GM18499 (cell line): Measurements from ENCODE around the gene ZBTB18.

ENCODE experiments used
- ATAC-seq: cut with Tn5 transposase; IDR thresholded peaks from one replicate; pipeline ENCODE4 v1.9.1; 2021; ENCODE audit warnings: moderate number of reproducible peaks; ENCODE audit not compliant: insufficient read depth, unreplicated experiment

ZBTB18 gene

DNA sequence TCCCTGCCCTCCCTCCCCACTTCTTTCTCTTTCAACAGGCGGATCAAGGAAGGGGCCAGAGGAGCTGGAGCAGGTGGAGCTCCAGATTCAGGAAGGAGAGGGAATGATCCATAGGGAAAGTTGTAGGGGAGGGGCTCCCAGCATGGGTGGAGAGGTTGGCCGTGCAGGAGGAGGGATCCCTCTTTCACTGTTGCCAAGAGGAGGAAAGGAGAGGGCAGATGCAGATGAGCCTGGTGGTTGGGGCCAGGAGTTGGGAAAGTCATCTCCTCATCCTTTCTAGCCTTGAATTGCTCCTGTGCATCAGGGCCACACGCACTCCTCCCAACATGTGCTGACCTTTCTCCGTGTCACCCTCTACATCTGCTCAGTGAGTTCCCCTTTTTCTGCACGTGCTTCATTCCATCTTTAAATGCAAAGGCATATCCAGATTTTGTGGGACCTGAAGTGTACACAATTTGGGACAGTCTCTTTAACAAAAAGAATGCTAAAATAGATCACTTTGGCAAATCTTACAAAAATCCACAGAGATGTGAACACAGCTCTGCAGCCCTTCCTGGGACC is 32.4 kb downstream of the ZBTB18 start:
- ATAC-seq, result no peak

DNA sequence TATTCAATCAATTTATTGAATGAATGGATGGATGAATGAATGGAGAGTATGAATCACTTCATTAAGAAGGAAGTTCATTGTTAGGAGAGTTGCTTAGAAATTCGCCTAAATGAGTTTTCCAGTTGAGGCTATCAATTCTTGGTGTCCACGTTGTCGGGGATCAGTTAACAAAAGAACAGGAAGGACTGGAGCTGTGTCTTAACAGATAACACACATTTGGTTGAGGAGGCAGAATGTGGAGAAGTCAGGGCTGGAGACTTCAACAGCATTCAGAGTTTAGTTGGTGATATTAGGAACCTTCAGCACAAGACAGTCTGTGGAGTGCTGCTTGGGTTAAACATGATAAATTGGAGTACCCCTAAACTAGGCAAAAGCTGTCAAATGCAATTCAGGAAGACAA is 33.7 kb downstream of the ZBTB18 start:
- no peak for ATAC-seq

DNA sequence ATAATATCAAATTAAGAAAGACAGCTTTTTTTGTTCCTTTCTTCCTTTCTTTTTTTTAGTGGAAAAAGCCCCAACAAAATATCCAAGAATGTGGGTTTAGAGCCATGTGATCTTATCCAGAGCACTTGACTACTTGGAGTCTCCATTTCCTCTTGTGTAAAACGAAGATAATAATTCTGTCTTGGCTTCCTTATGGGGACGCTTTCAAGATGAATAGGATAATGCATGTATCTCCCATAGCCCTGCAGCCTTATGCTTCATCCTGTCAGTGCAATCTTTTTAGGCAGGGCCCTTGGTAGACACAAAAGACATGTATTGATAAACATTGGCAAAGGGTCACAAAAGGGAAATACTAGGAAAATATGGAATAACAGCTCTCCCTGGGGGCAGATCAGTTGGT is 34.8 kb downstream of the ZBTB18 start:
- no peak for ATAC-seq

DNA sequence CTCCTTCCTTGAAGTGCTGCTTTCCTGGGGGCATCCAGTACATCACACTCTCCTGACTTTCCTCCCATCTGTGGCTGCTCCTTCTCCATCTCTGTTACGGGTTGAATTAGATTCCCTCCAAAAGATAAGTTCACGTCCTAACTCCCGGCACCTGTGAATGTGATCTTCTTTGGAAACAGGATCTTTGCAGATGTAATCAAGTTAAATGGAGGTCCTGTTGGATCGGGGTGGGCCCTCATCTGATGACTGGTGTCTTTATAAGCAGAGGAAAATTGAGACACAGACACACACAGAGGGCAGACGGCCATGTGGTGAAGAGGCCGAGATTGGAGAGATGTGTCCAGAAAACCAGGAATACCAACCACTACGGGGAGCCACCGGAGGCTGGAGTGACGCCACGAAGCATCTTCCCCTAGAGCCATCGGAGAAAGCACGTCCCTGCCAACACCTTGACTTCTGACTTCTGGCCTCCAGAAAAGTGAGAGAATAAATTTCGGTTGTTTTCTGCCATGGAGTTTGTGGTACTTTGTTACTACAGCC is 36.0 kb downstream of the ZBTB18 start:
- ATAC-seq, result no peak

DNA sequence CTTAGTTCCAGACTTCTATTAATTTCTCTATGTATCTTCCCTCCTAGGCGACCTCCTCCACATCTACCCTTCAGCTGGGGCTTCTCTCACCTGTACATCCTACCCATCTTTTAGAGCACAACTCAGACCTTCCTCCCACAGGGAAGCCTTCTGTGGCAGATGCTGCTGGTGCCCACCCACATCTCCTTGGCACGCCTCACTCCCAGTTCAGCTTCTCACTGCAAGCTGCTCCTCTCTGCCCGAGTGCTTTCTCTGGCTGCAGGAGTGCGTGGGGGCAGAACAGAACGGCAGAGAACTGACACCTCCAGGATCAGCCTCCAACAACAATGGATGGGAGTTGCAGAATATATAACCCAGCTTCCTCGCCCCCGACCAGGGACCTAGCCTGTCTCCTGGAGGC is 36.5 kb downstream of the ZBTB18 start:
- ATAC-seq, result no peak

DNA sequence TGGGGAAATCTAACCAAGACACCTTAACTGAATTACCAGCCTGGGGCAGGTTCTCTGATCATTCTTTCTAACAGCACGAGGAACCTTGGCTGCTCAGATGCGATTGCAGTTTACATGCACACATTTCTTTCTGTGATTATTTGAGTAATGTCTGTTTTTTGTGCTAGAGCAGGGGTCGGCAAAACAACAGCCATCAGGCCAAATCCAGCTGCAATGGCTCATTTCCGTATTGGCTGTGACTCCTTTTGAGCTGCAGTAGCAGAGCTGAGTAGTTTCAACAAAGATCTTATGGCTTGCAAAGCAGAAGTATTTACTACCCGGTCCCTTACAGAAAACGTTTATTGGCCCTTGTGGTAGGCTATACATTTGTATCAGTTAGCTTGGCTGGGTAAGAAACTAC is 37.1 kb downstream of the ZBTB18 start:
- no peak for ATAC-seq

DNA sequence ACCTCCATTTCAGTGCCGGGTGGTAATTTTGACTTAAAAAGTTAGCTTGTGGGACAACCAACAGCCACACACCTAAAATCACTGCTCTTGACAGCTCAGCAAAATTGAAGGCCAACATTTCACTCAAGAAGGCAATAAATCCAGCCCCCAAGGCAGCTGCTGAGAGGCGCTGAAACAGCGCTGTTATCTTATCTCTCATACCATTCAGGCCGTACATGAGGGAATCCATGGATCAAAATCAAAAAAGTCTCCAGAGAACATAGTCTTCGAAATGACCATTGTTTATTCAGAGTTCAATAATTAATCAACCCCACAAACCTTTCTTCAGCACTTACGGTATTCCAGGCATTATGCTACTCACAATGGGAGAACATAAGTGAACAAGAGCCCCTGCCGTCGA is 38.5 kb downstream of the ZBTB18 start:
- no peak for ATAC-seq

DNA sequence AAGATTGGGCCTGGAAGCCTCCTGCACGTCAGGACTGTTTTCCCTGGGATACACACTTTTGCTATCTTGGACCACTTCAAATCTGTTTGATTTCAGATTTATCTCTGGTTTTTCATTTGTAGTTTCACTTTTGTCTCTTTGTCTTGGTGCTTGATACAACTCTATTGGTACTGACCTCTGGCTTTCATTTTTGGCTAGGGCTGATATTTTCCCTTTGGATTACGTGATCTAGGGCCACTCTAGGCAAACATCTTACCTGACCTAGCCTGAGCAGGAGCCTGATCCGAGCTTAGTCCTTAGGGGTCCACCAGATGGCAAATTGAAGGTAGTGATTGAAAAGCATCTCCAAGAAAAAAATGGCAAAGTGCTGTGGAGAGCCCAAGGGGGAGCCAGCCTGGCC is 39.6 kb downstream of the ZBTB18 start:
- ATAC-seq, result no peak

DNA sequence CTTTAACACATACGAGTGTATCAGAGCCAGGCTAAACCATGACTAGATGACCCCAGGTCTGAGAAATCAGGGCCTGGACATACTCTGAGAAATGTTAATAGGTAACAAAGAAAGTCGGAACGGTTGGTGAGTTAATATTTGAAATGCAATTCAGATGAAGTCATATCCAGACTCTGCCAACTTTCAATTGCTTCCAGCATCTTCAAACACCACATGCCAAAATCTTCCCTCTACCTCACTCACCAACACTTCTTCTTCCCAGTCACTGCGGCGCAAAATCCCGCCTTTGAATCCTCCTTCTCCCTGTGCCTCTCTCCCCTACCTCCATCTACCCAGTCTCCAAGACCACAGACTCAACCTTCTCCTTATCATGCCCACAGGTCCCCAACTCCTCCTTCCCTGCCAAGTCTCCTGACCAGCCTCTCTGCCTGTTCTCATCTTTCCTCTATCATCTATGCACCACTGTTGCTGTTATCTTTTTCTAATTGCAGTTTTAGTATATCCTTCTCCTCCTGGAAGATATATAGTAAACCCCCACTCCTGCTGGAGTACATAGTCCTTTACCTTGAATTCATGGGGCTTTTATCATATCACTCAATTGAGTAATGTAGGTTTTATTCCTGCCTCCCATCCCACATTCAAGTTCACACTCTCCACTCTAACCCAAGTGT is 41.3 kb downstream of the ZBTB18 start:
- ATAC-seq, result no peak

DNA sequence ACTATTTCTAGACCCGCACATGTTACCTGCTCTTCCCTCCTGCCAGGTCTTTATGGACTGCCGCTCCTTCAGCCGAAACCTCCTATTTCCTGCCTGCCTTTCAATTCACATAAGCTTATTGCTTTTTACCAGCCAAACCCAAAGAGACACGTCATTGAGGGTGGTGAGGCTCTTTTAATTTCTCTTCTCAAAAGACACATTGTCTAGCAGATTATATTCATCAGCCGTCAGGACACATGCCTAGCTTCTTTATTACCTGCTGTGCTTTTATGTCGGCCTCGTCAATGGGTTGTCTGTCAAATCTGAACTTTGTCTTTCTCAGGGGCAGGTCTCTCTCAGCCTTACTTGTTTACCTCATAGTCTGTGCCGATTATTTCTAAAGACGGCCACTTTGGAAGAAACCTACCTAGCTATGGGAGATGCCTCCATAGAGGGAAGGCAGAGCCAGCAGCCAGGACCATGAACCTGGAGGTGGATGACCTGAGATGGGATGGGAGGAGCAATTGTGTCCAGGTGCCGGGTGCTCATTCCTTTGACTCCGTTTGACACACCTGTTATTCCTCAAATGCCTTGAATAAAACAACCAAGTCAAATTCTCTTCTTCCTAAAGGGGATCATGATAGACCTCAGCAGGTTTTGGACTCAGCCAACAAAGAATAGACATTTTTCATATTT is 42.0 kb downstream of the ZBTB18 start:
- no peak for ATAC-seq

DNA sequence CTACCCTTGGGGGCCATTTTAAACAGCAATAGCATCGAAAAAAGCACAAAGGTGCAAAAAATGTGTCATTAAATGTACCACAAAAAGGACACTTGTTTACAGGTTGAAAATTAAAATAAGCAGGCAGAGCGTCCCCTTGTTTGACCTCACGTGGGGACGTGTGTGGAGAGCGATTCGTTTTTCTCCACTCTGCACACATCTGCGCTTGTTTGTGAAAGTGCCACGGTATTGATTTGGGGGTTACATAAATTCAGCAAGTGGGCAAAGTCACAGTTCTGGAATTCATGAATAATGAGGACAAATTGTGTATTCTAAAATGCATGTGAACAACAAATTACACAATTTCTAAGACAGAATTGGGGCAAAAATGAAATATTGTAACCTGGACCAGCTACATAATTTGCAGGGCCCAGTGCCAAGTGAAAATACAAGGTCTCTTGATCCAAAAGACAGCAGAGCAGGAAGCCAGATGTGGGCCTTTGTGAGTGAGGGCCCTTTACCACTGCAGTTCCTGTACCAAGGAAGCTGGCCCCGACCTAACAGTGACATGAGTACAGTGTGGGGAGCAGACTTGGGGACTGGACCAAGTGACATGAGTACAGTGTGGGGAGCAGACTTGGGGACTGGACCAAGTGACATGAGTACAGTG is 43.9 kb downstream of the ZBTB18 start:
- no peak for ATAC-seq

DNA sequence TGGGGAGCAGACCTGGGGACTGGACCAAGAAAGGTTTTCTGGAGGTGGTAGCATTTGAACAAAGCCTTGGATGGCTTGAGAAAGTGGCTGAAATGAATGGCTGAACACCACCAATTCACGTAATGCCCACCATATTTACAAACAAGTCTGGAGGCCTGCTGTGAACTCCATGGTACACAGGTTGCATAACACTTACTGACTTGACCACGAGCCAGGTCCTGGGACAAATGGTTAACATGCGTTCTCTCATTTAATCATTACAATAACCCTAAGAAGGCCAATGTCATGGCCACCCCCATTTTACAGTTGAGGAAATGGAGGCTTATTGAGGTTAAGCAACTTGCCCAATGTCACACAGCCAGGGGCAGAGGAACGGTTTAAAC is 44.4 kb downstream of the ZBTB18 start:
- ATAC-seq, result no peak

DNA sequence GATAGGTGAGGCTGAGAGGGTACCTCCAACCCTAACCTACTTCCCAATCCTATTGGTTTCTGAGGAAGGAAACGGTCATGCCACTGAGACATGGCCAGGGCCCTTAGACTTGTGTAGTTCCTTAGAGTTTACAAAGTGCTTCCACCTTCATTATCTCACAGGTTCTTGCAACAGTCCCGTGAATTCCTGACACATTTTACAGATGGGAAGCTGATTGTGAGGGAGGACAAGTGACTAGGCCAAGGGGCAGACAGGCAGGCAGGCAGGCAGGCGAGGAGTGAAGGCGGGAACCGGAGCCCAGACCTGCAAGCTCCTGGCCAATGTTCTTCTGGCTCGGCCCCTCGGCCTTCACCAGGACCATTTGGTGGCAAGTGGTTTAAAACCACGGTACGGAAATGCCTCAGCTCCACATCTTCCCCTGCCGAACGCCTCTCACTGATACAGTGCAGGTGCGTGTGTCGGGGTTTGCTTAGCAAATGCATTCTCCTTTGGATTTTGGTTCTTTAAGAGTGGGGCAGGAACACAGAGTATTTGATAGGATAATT is 45.1 kb downstream of the ZBTB18 start:
- ATAC-seq, result no peak

DNA sequence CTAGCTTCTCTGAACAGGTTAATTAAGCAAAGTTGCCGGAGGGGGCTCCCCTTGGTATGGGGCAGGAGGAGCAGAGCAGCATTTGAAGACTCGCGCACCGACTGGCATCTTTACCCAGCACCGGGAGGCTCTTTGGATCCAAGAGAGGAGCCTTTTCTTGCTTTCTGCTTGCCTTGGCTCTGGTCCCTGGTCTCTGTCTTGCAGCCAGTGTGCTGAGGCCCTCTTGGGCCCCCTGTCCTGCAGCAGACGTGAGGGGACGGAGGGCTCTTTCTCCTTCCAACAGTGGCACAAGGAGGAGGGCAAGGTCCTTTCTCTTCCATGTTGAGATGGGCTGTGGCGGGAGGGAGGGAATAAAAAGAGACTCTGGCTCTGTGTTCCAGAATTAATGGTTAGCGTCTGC is 45.6 kb downstream of the ZBTB18 start:
- no peak for ATAC-seq

DNA sequence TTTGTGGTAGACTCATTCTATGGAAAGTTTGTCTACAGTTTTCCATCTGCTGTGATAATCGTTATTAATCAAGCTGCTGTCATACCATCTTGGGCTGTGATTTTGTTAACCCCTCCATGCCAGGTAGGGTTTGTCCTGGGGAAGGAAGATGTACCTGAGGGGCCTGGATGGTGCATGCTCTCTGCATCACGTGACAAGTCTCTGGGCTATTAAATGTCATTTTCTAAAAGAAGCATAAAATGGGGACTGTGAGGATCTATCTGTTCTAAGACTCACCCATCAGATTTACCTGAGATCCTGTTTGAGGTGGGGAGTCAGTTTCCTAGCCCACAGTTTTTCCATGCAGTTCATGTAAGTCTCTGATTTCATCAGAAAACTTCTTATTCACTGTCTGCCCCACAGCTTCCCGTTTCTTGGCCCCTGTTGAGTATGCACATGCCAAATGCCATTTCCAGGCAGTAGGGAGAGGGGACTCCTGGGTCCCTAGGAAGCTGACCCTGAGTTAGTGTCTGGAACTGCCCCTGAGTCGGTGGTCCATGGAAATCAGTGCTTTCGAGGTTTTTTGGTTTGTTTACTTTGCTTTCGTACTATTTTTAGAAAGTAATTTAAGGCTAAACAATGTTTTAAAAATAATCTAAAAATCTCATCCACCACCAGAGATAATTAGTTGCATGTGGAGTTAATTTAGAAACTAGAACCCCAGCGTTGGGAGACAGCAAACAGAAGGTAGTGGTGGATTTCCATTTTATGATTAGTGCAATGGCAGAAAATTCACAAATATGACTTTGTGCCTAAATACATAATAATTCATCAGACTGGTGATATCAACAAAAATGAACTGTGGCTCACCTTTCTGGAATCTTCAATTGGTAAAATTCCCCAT is 46.7 kb downstream of the ZBTB18 start:
- no peak for ATAC-seq

DNA sequence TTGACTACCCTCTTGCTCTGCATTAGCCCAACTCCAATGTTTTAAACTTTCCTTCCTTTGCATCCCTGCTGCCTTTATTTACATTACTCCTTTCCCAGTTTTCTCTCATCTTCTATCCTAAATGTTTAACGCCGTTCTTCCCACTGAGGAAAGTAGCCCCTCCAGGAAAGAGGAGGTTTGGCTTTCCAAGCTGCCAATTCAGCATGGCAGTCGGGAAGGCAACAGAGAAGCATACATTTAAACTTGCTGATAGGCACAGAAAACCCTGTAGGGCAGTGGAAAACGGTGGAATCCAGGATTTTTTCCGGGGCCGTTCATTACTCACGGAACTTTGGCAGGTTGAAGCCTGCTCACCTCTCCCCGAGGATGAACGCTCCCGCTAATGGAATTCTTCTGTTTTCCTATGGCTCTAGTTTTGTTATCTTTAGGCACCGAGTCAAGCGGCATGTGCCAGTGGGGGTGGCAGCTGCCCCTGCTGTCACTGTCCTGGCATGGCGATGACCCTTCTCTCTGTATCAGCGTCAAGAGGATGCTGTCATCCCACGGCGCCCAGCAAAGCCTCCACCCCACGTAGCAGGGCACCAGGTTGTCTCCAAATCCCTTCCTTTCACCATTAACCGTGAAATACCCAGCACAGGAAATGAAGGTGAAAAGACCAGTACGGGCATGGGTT is 48.3 kb downstream of the ZBTB18 start:
- no peak for ATAC-seq

DNA sequence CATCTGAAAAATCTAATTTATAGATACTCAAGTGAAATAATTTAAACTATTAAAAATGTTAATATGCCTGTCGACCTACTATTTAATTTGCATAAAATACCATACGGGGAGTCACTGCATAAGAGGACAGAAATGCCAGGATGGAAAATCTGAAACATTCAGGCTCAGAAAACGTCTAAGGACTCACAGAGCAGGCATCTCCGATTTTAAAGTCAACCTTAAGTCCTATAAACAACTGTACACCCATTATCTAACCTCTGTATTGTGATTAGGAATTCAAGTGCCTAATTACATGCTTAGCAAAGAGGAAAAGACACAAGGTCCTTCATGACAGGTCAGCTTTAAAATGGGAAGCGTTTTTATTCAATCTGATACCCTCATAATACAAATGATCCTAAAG is 49.2 kb downstream of the ZBTB18 start:
- no peak for ATAC-seq

DNA sequence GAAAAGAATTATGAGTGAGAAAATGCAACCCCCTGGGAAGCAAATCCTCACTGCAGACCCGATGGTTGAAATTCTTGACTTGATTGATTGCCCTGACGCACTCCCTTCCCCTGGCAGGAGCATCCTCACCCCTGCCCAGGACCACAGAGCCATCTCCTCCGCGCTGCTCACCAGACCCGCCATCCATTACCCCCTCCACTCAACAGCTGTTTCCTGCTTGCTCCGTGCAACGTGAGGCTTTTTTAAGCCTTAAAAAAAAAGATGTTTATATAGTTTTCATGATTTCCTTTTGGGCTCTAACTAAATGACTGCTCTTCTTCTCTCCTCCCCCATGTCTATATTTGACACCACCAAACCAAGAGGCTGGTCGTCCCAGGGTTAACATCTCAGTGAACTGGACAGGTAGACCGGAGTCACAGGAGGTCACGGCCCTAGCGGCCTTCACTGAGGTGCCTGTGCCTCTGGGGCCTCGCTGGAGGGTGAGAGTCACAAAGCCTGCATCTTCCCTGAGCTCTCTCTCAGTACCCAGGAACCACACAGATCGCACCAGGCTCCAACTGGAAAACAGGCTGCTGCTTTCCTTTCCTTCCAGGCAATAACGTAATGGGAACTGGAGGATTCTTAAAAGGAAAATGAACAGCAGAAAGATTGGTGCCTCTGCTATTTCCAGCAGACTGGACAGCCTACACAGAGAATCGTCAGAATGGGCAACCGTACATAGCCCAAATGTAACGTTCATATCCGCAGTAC is 49.8 kb downstream of the ZBTB18 start:
- no peak for ATAC-seq

DNA sequence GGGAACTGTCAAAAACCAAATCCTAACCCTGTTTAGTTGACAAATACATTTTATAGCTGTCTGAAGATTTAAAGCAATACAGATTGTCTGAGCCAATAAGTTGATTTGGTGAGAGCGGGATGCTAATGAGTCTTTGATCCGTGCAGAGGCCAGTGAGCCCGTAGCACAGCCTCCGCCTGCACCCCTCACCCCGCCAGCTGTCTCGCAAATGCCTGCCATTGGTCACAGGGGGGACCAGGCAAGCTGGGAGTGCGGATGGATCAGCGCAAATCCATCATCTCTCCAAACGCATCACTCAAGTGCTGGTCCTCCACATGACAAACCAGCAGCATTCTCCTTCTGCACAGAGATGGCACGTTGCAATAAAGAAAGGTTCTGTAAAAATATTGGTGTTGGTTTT is 51.0 kb downstream of the ZBTB18 start:
- no peak for ATAC-seq
